MM.1S (cell line): Measurements from ENCODE around the gene G0S2.

Experiments used
- CTCF ChIP-seq: fragments of 300-600 bp; sonication (generic); IDR thresholded peaks from 2 replicates; pipeline ENCODE4 v1.5.1; 2016; ENCODE audit warnings: antibody characterized with exemption, low read length, mixed read lengths
- EZH2 ChIP-seq: fragments of 300-600 bp; sonication (generic); optimal IDR thresholded peaks from 2 replicates; pipeline ENCODE3; 2017; ENCODE audit warnings: low read depth, mild to moderate bottlenecking, antibody characterized with exemption, low read length, mixed read lengths
- EZH2phosphoT487 ChIP-seq: fragments of 300-600 bp; sonication (generic); IDR thresholded peaks from 2 replicates; pipeline ENCODE4 v1.6.1; 2018; ENCODE audit warnings: antibody characterized with exemption, low read length

GRCh38 chr1:209710093-209710492 lies 34.9 kb downstream of the G0S2 start:
- no peak for TF ChIP-seq CTCF
- TF ChIP-seq EZH2phosphoT487 = no peak
- no peak for TF ChIP-seq EZH2
